Measurements from ENCODE around the gene PROK2. TPM values are rescaled to one million over a fixed set of nuclear protein-coding genes. Genes with fewer than 3 reads are reported as not detected.

PROK2 gene
- total and polyA plus RNA-seq, 4 donors = 1.3 to 57.2 (median 2.8) TPM

DNA sequence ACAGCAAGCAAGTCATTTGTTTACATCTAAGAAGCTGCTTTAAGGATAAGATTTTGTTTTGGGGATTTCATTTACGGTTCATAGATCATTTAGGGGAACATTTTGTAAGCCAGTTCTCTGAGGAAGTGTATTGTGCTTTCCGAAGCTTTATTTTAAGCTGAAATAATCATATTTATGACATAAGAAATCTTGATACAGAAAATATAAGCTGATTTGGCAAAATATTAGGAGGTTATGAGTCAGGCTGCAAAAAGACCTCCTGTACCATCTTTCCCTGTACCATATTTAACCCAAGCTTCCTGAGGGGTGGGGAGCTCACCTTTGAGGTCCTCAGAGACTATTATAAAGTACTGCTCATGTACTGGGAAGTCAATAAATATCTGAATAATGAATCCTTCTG is 51.6 kb downstream of the PROK2 start:
- no peak for ATAC-seq (ENCODE audit: insufficient read depth, low FRiP score)
- peaks cover 0 to 2% (median 0%) of the 10 kb centered on the region in 3 donors for H3K27me3 ChIP-seq (ENCODE audit: control insufficient read depth in 3 of 3, insufficient read depth in 3 of 3, low read length in 2 of 3)
- no peak overlapping the region for H3K9ac ChIP-seq (ENCODE audit: insufficient read depth in 1 of 2, low read length in 2 of 2)
- TF ChIP-seq, protein P1, sequence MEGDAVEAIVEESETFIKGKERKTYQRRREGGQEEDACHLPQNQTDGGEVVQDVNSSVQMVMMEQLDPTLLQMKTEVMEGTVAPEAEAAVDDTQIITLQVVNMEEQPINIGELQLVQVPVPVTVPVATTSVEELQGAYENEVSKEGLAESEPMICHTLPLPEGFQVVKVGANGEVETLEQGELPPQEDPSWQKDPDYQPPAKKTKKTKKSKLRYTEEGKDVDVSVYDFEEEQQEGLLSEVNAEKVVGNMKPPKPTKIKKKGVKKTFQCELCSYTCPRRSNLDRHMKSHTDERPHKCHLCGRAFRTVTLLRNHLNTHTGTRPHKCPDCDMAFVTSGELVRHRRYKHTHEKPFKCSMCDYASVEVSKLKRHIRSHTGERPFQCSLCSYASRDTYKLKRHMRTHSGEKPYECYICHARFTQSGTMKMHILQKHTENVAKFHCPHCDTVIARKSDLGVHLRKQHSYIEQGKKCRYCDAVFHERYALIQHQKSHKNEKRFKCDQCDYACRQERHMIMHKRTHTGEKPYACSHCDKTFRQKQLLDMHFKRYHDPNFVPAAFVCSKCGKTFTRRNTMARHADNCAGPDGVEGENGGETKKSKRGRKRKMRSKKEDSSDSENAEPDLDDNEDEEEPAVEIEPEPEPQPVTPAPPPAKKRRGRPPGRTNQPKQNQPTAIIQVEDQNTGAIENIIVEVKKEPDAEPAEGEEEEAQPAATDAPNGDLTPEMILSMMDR (IDR thresholded peaks at IDR 0.05; ENCODE audit: control extremely low read depth, extremely low read depth) = no peak
- WGBS, 2 donors = 94 to 95% methylated on average over 2 of the region's 2 CpGs
- no peaks in the 10 kb centered on the region for H3K9me3 ChIP-seq (ENCODE audit: control insufficient read depth in 4 of 4, insufficient read depth in 3 of 4, low read length in 3 of 4)
- H3K4me1 ChIP-seq (ENCODE audit: control insufficient read depth in 5 of 5, insufficient read depth in 5 of 5, low read length in 5 of 5) = no peaks in the 10 kb centered on the region
- no peak for DNase-seq
- no peaks in the 10 kb centered on the region for H3K36me3 ChIP-seq (ENCODE audit: control insufficient read depth in 4 of 4, insufficient read depth in 4 of 4, low read length in 4 of 4)
- no peak overlapping the region for H3K27ac ChIP-seq (ENCODE audit: low read depth in 1 of 2, low read length in 1 of 2)
- H3K4me3 ChIP-seq = no peak overlapping the region

DNA sequence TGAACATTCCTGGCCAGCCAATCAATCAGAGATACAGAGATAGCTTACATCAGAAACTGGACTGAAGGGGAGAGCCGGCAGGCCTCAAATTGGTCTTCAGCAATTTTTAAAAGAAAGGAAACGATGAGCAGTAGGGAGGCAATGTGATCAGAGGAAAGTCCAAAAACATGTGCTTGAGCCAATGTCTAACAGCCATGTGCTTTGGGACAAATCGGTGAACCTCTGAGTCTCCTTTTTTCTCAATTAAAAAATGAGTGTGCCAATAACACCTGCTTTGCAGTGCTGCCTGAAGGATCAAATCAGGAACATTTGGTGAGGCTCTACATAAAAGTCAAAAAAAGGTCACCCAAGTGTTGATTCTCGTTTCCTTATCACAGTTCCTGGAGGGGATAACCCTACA is 52.3 kb downstream of the PROK2 start:
- no peaks in the 10 kb centered on the region for H3K9me3 ChIP-seq (ENCODE audit: control insufficient read depth in 4 of 4, insufficient read depth in 3 of 4, low read length in 3 of 4)
- H3K27ac ChIP-seq (ENCODE audit: low read depth in 1 of 2, low read length in 1 of 2) = no peak overlapping the region
- TF ChIP-seq, protein P1 (IDR thresholded peaks at IDR 0.05; ENCODE audit: control extremely low read depth, extremely low read depth) = no peak
- H3K4me1 ChIP-seq (ENCODE audit: control insufficient read depth in 5 of 5, insufficient read depth in 5 of 5, low read length in 5 of 5) = no peaks in the 10 kb centered on the region
- no peaks in the 10 kb centered on the region for H3K27me3 ChIP-seq (ENCODE audit: control insufficient read depth in 3 of 3, insufficient read depth in 3 of 3, low read length in 2 of 3)
- no peaks in the 10 kb centered on the region for H3K36me3 ChIP-seq (ENCODE audit: control insufficient read depth in 4 of 4, insufficient read depth in 4 of 4, low read length in 4 of 4)
- DNase-seq (no peak), ATAC-seq (ENCODE audit: insufficient read depth, low FRiP score) (no peak)
- no peak overlapping the region for H3K9ac ChIP-seq (ENCODE audit: insufficient read depth in 1 of 2, low read length in 2 of 2)
- 89 to 94% methylated on average over 4 of the region's 4 CpGs for WGBS, 2 donors
- no peak overlapping the region for H3K4me3 ChIP-seq

DNA sequence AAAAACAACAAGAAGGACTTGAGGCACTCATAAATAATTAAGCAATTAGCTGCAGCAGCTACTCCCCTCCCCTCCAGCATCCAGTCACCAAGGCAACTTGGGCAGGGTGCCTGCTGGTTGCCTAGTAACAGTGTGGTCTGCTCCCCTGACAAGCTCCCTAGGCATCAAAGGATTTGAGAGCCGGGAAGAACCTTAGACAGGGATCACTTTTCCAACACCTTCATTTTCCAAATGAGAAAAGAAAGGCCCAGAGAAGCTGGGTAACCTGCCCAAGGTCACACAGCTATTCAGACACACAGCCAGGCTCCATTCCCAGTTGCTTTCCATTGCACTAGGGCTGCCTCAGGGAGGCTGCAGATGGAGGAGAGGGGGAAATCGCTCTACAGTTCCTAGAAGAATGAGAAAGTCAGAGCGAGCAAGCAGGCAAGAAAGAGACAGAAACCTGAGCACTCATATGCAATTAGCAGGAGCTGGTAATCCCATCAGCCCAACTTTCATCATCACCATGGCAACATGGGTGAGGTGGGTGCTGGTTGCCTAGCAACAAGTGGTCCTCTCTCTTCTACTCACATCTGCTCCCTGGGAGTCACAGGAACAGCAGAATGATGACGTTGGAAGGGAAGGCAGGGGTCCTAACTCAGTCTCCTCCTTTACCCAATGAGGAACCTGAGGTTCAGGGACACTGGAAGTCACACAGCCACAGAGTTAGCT is 56.2 kb downstream of the PROK2 start:
- ATAC-seq (ENCODE audit: insufficient read depth, low FRiP score) (no peak), DNase-seq (peak; percentile 19 to 39 (median 22))
- H3K36me3 ChIP-seq (ENCODE audit: control insufficient read depth in 4 of 4, insufficient read depth in 4 of 4, low read length in 4 of 4) = no peaks in the 10 kb centered on the region
- WGBS, 2 donors = 71 to 76% methylated on average over 4 of the region's 4 CpGs
- TF ChIP-seq, protein P1 (IDR thresholded peaks at IDR 0.05; ENCODE audit: control extremely low read depth, extremely low read depth) = no peak
- no peak overlapping the region for H3K9ac ChIP-seq (ENCODE audit: insufficient read depth in 1 of 2, low read length in 2 of 2)
- no peaks in the 10 kb centered on the region for H3K27me3 ChIP-seq (ENCODE audit: control insufficient read depth in 3 of 3, insufficient read depth in 3 of 3, low read length in 2 of 3)
- peaks cover 0 to 13% (median 3%) of the 10 kb centered on the region in 5 donors for H3K4me1 ChIP-seq (ENCODE audit: control insufficient read depth in 5 of 5, insufficient read depth in 5 of 5, low read length in 5 of 5)
- no peak overlapping the region for H3K4me3 ChIP-seq
- H3K9me3 ChIP-seq (ENCODE audit: control insufficient read depth in 4 of 4, insufficient read depth in 3 of 4, low read length in 3 of 4) = no peaks in the 10 kb centered on the region
- peak overlapping the region in 1 of 2 donors; percentile 24 for H3K27ac ChIP-seq (ENCODE audit: low read depth in 1 of 2, low read length in 1 of 2)
